H9 (cell line): ENCODE results near the gene SMPD2. TPM values are rescaled to one million over a fixed set of nuclear protein-coding genes. Genes with fewer than 3 reads are reported as not detected.

Experiments used
- DNase-seq: peaks from one replicate; pipeline ENCODE4 v3.0.0-alpha.2; 2017
- H2AFZ ChIP-seq: one replicate; pipeline ENCODE4 v1.6.1; 2013; ENCODE audit warnings: mild to moderate bottlenecking, low read length, control low read depth, moderate library complexity
- H2AK5ac ChIP-seq: 2 replicates; pipeline ENCODE4 v1.6.1; 2013; ENCODE audit warnings: low read length, control low read depth, mixed read lengths; ENCODE audit not compliant: insufficient read length
- H2BK120ac ChIP-seq: one replicate; pipeline ENCODE4 v1.6.1; 2013; ENCODE audit warnings: low read depth, mild to moderate bottlenecking, low read length, control low read depth, inconsistent platforms; ENCODE audit not compliant: poor library complexity, severe bottlenecking
- H2BK12ac ChIP-seq: 2 replicates; pipeline ENCODE4 v1.6.1; 2013; ENCODE audit warnings: low read length, control low read depth, mixed read lengths, low read depth; ENCODE audit not compliant: insufficient read length
- H2BK15ac ChIP-seq: 2 replicates; pipeline ENCODE4 v1.6.1; 2013; ENCODE audit warnings: low read depth, low read length, control low read depth
- H2BK20ac ChIP-seq: one replicate; pipeline ENCODE4 v1.6.1; 2013; ENCODE audit warnings: low read depth, mild to moderate bottlenecking, low read length, control low read depth, inconsistent platforms; ENCODE audit not compliant: poor library complexity, severe bottlenecking
- H2BK5ac ChIP-seq: 2 replicates; pipeline ENCODE4 v1.6.1; 2013; ENCODE audit warnings: low read length, control low read depth, mixed read lengths; ENCODE audit not compliant: insufficient read length
- H3K14ac ChIP-seq: 2 replicates; pipeline ENCODE4 v1.6.1; 2013; ENCODE audit warnings: low read length, control low read depth; ENCODE audit not compliant: insufficient read depth
- H3K18ac ChIP-seq: 2 replicates; pipeline ENCODE4 v1.6.1; 2013; ENCODE audit warnings: low read depth, mild to moderate bottlenecking, mixed read lengths, low read length, control low read depth; ENCODE audit not compliant: insufficient read length
- H3K23ac ChIP-seq: 2 replicates; pipeline ENCODE4 v1.6.1; 2013; ENCODE audit warnings: low read length, control low read depth, mixed read lengths, low read depth; ENCODE audit not compliant: insufficient read length
- H3K23me2 ChIP-seq: 2 replicates; pipeline ENCODE4 v1.6.1; 2013; ENCODE audit warnings: low read depth, mild to moderate bottlenecking, mixed read lengths, low read length, control low read depth; ENCODE audit not compliant: insufficient read length, poor library complexity, severe bottlenecking
- H3K27ac ChIP-seq: 2 replicates; pipeline ENCODE4 v1.5.1; 2013; ENCODE audit warnings: low read length, control low read depth, mixed read lengths, low read depth; ENCODE audit not compliant: insufficient read length
- H3K27me3 ChIP-seq: 2 replicates; pipeline ENCODE4 v1.6.1; 2013; ENCODE audit warnings: low read length, control low read depth, inconsistent platforms; ENCODE audit not compliant: insufficient read depth
- H3K4ac ChIP-seq: 2 replicates; pipeline ENCODE4 v1.6.1; 2013; ENCODE audit warnings: low read depth, mild to moderate bottlenecking, control low read depth, inconsistent platforms, low read length, moderate library complexity
- H3K4me1 ChIP-seq: 2 replicates; pipeline ENCODE4 v1.6.1; 2013; ENCODE audit warnings: low read length, control low read depth, inconsistent platforms; ENCODE audit not compliant: insufficient read depth
- H3K4me2 ChIP-seq: 2 replicates; pipeline ENCODE4 v1.6.1; 2013; ENCODE audit warnings: low read length, control low read depth, mixed read lengths; ENCODE audit not compliant: insufficient read length, insufficient read depth
- H3K56ac ChIP-seq: 2 replicates; pipeline ENCODE4 v1.6.1; 2013; ENCODE audit warnings: low read depth, mild to moderate bottlenecking, mixed read lengths, low read length, control low read depth; ENCODE audit not compliant: insufficient read length
- H3K79me1 ChIP-seq: 2 replicates; pipeline ENCODE4 v1.6.1; 2013; ENCODE audit warnings: low read depth, mild to moderate bottlenecking, moderate library complexity, low read length, control low read depth, inconsistent platforms; ENCODE audit not compliant: insufficient read depth, poor library complexity, severe bottlenecking
- H3K79me2 ChIP-seq: 2 replicates; pipeline ENCODE4 v1.6.1; 2013; ENCODE audit warnings: low read length, control low read depth, inconsistent platforms; ENCODE audit not compliant: insufficient read depth
- H3K9ac ChIP-seq: 2 replicates; pipeline ENCODE4 v1.6.1; 2013; ENCODE audit warnings: low read length, control low read depth, mixed read lengths; ENCODE audit not compliant: insufficient read length; ENCODE audit errors: extremely low read depth
- H3K9me3 ChIP-seq: one replicate; pipeline ENCODE4 v1.6.1; 2013; ENCODE audit warnings: low read depth, low read length, inconsistent platforms; ENCODE audit not compliant: control insufficient read depth
- H3T11ph ChIP-seq: one replicate; pipeline ENCODE4 v1.6.1; 2013; ENCODE audit warnings: mild to moderate bottlenecking, low read length, control low read depth, inconsistent platforms
- H4K20me1 ChIP-seq: one replicate; pipeline ENCODE4 v1.6.1; 2013; ENCODE audit not compliant: control insufficient read depth, insufficient read length, insufficient read depth
- H4K5ac ChIP-seq: 2 replicates; pipeline ENCODE4 v1.6.1; 2013; ENCODE audit warnings: low read depth, mild to moderate bottlenecking, mixed read lengths, low read length, control low read depth; ENCODE audit not compliant: insufficient read length
- H4K8ac ChIP-seq: replicated peaks from 2 replicates; pipeline ENCODE4 v1.6.1; 2013; ENCODE audit warnings: low read length, control low read depth, mixed read lengths, low read depth; ENCODE audit not compliant: insufficient read length
- H4K91ac ChIP-seq: 2 replicates; pipeline ENCODE4 v1.6.1; 2013; ENCODE audit warnings: low read depth, mild to moderate bottlenecking, moderate library complexity, mixed read lengths, low read length, control low read depth; ENCODE audit not compliant: insufficient read length
- H3K27ac Mint-ChIP-seq, 3 experiments: 2 replicates in 2 of 3; 3 replicates in 1 of 3; pipeline ENCODE4 v1.8.0; 2020 to 2021; ENCODE audit warnings: mixed read lengths in 3 of 3, mild to moderate bottlenecking in 1 of 3, moderate library complexity in 1 of 3
- H3K27me3 Mint-ChIP-seq: 2 replicates; pipeline ENCODE4 v1.8.0; 2021; ENCODE audit warnings: low read depth, mild to moderate bottlenecking, moderate library complexity, mixed read lengths
- H3K36me3 Mint-ChIP-seq, 3 experiments: 2 replicates in 2 of 3; 3 replicates in 1 of 3; pipeline ENCODE4 v1.8.0; 2020 to 2021; ENCODE audit warnings: low read depth in 3 of 3, mixed read lengths in 3 of 3; ENCODE audit not compliant: insufficient read depth in 1 of 3
- H3K4me1 Mint-ChIP-seq, 2 experiments: 2 replicates each; pipeline ENCODE4 v1.8.0; 2020; ENCODE audit warnings: mixed read lengths in 2 of 2
- H3K4me3 Mint-ChIP-seq, 2 experiments: 2 replicates in 1 of 2; 3 replicates in 1 of 2; pipeline ENCODE4 v1.8.0; 2020 to 2021; ENCODE audit warnings: mild to moderate bottlenecking in 2 of 2, mixed read lengths in 2 of 2, moderate library complexity in 1 of 2
- H3K9me3 Mint-ChIP-seq, 2 experiments: 2 replicates in 1 of 2; 3 replicates in 1 of 2; pipeline ENCODE4 v1.8.0; 2020; ENCODE audit warnings: mild to moderate bottlenecking in 2 of 2, mixed read lengths in 2 of 2, moderate library complexity in 1 of 2
- CTCF ChIP-seq: fragments of 200-600 bp; sonication (generic); conservative IDR thresholded peaks from 3 replicates; pipeline ENCODE4 v1.8.0; 2021; ENCODE audit warnings: antibody characterized with exemption, mild to moderate bottlenecking
- WGBS: extraction: QIAGEN DNeasy Blood & Tissue Kit; methylation state at CpG from one replicate; pipeline ENCODE4 v1.1.7; 2013; ENCODE audit warnings: missing lambda C conversion rate, low lambda C conversion rate, mixed read lengths; ENCODE audit not compliant: insufficient read length; ENCODE audit errors: extremely low coverage; 5-methylcytosine and 5-hydroxymethylcytosine counted together
- total RNA-seq: library from RNA; stranded (reverse); gene quantifications from 2 replicates; pipeline ENCODE4 v1.2.1, GENCODE V29; 2021

SMPD2 gene
- total RNA-seq, 1 experiment from 2014 or later: 13.0 TPM

- H2BK20ac ChIP-seq: no peak overlapping the region
- H2BK12ac ChIP-seq: no peak overlapping the region
- no peak overlapping the region for H2AK5ac ChIP-seq
- H3K9me3 ChIP-seq: no peaks in the 10 kb centered on the region
- H4K20me1 ChIP-seq: no peaks in the 10 kb centered on the region
- H4K5ac ChIP-seq: no peak overlapping the region
- peaks cover 11 to 56% (median 37%) of the 10 kb centered on the region in 3 experiments for H3K36me3 Mint-ChIP-seq
- H3K27me3 ChIP-seq: no peaks in the 10 kb centered on the region
- H3K79me2 ChIP-seq: no peaks in the 10 kb centered on the region
- no peak overlapping the region for H3K27ac ChIP-seq
- no peak overlapping the region for H2BK5ac ChIP-seq
- H3K23me2 ChIP-seq: peaks cover 10% of the 10 kb centered on the region
- no peak overlapping the region for H3K4me3 Mint-ChIP-seq
- H3K4me2 ChIP-seq: no peak overlapping the region
- peaks cover under 1% of the 10 kb centered on the region; the same call in 1 of the 2 replicates for H3K4me1 ChIP-seq
- no CpG with 5 or more reads among the region's 7 CpGs for WGBS
- no peak overlapping the region for H2BK15ac ChIP-seq
- no peak overlapping the region for H2AFZ ChIP-seq
- H3K14ac ChIP-seq: no peak overlapping the region
- H3T11ph ChIP-seq: no peak overlapping the region
- H3K4ac ChIP-seq: no peak overlapping the region
- H3K23ac ChIP-seq: no peak overlapping the region
- H3K56ac ChIP-seq: no peak overlapping the region
- no peak overlapping the region for H3K9ac ChIP-seq
- no peaks in the 10 kb centered on the region for H3K79me1 ChIP-seq
- H2BK120ac ChIP-seq: no peak overlapping the region
- no peak for TF ChIP-seq CTCF
- DNase-seq: no peak
- H3K27ac Mint-ChIP-seq: no peak overlapping the region
- H4K8ac ChIP-seq: no peak overlapping the region
- no peak overlapping the region for H4K91ac ChIP-seq
- H3K27me3 Mint-ChIP-seq: no peaks in the 10 kb centered on the region
- H3K4me1 Mint-ChIP-seq: peaks cover 10 to 11% of the 10 kb centered on the region in 2 experiments
- no peaks in the 10 kb centered on the region; a peak in 1 of 5 replicates for H3K9me3 Mint-ChIP-seq
- H3K18ac ChIP-seq: no peak overlapping the region
These were observed 10.9 kb downstream of the SMPD2 start for GRCh38 chr6:109451376-109451775.
